Ishikawa (cell line): ENCODE data around the gene RBPJ.

Source experiments
- CEBPB ChIP-seq: IDR thresholded peaks from 2 replicates; pipeline ENCODE4 v1.6.1; 2012
- CREB1 ChIP-seq: IDR thresholded peaks from 2 replicates; pipeline ENCODE4 v1.6.1; 2012; ENCODE audit warnings: low read depth
- EGR1 ChIP-seq: IDR thresholded peaks from 2 replicates; pipeline ENCODE4 v1.6.1; 2012
- EP300 ChIP-seq: IDR thresholded peaks from 2 replicates; pipeline ENCODE4 v1.6.1; 2012; ENCODE audit warnings: borderline replicate concordance
- MAX ChIP-seq: IDR thresholded peaks from 2 replicates; pipeline ENCODE4 v1.6.1; 2012
- TAF1 ChIP-seq: IDR thresholded peaks from 2 replicates; pipeline ENCODE4 v1.6.1; 2012; ENCODE audit warnings: low read depth, mild to moderate bottlenecking
- TCF12 ChIP-seq: IDR thresholded peaks from 2 replicates; pipeline ENCODE4 v1.6.1; 2012; ENCODE audit warnings: low read depth
- TEAD4 ChIP-seq: IDR thresholded peaks from 2 replicates; pipeline ENCODE4 v1.6.1; 2012
- USF1 ChIP-seq: IDR thresholded peaks from 2 replicates; pipeline ENCODE4 v1.6.1; 2012

- TF ChIP-seq CREB1 (no peak), TEAD4 (no peak), EGR1 (no peak), TCF12 (no peak), EP300 (no peak), USF1 (no peak), TAF1 (no peak), MAX (no peak), CEBPB (no peak)
These were observed 36.3 kb upstream of the RBPJ start for GRCh38 chr4:26284536-26284935.
